ENCODE data around the gene FAM43A.

DNA sequence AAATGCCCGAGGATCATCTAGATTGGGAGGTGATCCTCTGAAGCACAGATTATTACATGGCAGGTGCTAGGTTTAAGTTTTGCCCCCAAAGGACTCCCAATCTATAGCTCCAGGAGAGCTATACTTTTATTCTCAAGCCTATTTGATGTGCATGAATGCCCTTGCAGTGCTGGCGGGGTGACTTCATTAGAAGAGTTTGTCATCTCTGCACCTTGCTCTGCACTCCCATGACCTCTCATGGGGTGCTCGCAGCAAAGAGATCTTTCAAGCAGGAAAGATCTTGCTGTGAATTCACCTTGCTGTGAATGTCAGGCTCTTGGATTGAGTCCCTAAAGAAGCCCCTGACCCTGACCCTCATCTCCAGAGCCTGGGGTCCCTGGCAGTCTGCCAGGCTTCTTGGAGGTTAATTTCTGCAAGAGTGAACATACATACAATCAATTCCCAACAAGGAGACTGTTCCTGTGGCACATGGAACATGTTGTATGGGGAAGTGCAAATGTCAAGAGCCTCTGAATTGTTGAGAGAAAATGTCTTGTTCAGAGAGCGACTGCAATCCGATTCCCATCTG lies 45.9 kb downstream of the FAM43A start:
- TF ChIP-seq SIN3A (IDR thresholded peaks at IDR 0.05; ENCODE audit: borderline replicate concordance, insufficient read depth, low read length) = no peak
- TF ChIP-seq TAF1 (IDR thresholded peaks at IDR 0.05; ENCODE audit: borderline replicate concordance, insufficient read depth, low read length) = no peak
- TF ChIP-seq, protein P1, sequence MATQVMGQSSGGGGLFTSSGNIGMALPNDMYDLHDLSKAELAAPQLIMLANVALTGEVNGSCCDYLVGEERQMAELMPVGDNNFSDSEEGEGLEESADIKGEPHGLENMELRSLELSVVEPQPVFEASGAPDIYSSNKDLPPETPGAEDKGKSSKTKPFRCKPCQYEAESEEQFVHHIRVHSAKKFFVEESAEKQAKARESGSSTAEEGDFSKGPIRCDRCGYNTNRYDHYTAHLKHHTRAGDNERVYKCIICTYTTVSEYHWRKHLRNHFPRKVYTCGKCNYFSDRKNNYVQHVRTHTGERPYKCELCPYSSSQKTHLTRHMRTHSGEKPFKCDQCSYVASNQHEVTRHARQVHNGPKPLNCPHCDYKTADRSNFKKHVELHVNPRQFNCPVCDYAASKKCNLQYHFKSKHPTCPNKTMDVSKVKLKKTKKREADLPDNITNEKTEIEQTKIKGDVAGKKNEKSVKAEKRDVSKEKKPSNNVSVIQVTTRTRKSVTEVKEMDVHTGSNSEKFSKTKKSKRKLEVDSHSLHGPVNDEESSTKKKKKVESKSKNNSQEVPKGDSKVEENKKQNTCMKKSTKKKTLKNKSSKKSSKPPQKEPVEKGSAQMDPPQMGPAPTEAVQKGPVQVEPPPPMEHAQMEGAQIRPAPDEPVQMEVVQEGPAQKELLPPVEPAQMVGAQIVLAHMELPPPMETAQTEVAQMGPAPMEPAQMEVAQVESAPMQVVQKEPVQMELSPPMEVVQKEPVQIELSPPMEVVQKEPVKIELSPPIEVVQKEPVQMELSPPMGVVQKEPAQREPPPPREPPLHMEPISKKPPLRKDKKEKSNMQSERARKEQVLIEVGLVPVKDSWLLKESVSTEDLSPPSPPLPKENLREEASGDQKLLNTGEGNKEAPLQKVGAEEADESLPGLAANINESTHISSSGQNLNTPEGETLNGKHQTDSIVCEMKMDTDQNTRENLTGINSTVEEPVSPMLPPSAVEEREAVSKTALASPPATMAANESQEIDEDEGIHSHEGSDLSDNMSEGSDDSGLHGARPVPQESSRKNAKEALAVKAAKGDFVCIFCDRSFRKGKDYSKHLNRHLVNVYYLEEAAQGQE (IDR thresholded peaks at IDR 0.05; ENCODE audit: insufficient read depth in 1 of 2, low read depth in 2 of 2, low read length in 2 of 2) = no peak
- no peak for TF ChIP-seq POLR2AphosphoS5 (IDR thresholded peaks at IDR 0.05; ENCODE audit: low read depth, low read length)
- no peak for TF ChIP-seq FOXP2 (optimal IDR thresholded peaks at IDR 0.05; ENCODE audit: borderline replicate concordance, extremely low read depth, extremely low read length, insufficient read depth)

Measured in PFSK-1 (cell line).